ENCODE results near the gene SYT2.
A peak's percentile ranks its signal among the peaks of the same experiment; 100 is the strongest.

SYT2 gene

GRCh38 chr1:202708456-202709275 is 1.6 kb downstream of the SYT2 start:
- DNase-seq (ENCODE audit: low spot score): peak; percentile 41
- TF ChIP-seq CTCF (IDR thresholded peaks at IDR 0.05; ENCODE audit: borderline replicate concordance, control extremely low read depth, extremely low read depth, insufficient read depth, missing control alignments): no peak
- in situ Hi-C loops (cut with MboI; ENCODE audit: low sequenced_read_pairs, unreplicated experiment): loop anchor here (25.0 kb wide), 1 partner anchor 246 kb away; no protein-coding TSS in a partner anchor

GRCh38 chr1:202706851-202707250 is 3.4 kb downstream of the SYT2 start:
- TF ChIP-seq CTCF (IDR thresholded peaks at IDR 0.05; ENCODE audit: borderline replicate concordance, control extremely low read depth, extremely low read depth, insufficient read depth, missing control alignments): no peak
- in situ Hi-C loops (cut with MboI; ENCODE audit: low sequenced_read_pairs, unreplicated experiment): loop anchor here (25.0 kb wide), 1 partner anchor 245 kb away; no protein-coding TSS in a partner anchor
- DNase-seq (ENCODE audit: low spot score): no peak

- DNase-seq (ENCODE audit: low spot score): no peak
- in situ Hi-C loops (cut with MboI; ENCODE audit: low sequenced_read_pairs, unreplicated experiment): loop anchor here (25.0 kb wide), 1 partner anchor 242 kb away; no protein-coding TSS in a partner anchor
- no peak for TF ChIP-seq CTCF (IDR thresholded peaks at IDR 0.05; ENCODE audit: borderline replicate concordance, control extremely low read depth, extremely low read depth, insufficient read depth, missing control alignments)
Measured at GRCh38 chr1:202704601-202705000, 5.7 kb downstream of the SYT2 start.

- in situ Hi-C loops (cut with MboI; ENCODE audit: low sequenced_read_pairs, unreplicated experiment): loop anchor here (25.0 kb wide), 1 partner anchor 241 kb away; no protein-coding TSS in a partner anchor
- TF ChIP-seq CTCF (IDR thresholded peaks at IDR 0.05; ENCODE audit: borderline replicate concordance, control extremely low read depth, extremely low read depth, insufficient read depth, missing control alignments): no peak
- no peak for DNase-seq (ENCODE audit: low spot score)
Measured at GRCh38 chr1:202703191-202703590, 7.1 kb downstream of the SYT2 start.

GRCh38 chr1:202702088-202702487 is 8.2 kb downstream of the SYT2 start:
- no peak for DNase-seq (ENCODE audit: low spot score)
- no peak for TF ChIP-seq CTCF (IDR thresholded peaks at IDR 0.05; ENCODE audit: borderline replicate concordance, control extremely low read depth, extremely low read depth, insufficient read depth, missing control alignments)
- in situ Hi-C loops (cut with MboI; ENCODE audit: low sequenced_read_pairs, unreplicated experiment): loop anchor here (25.0 kb wide), 1 partner anchor 240 kb away; no protein-coding TSS in a partner anchor

GRCh38 chr1:202701200-202701599 is 9.1 kb downstream of the SYT2 start:
- no peak for TF ChIP-seq CTCF (IDR thresholded peaks at IDR 0.05; ENCODE audit: borderline replicate concordance, control extremely low read depth, extremely low read depth, insufficient read depth, missing control alignments)

More at GRCh38 chr1:202701200-202701599, 9.1 kb downstream of the SYT2 start:
- DNase-seq (ENCODE audit: low spot score): no peak
- in situ Hi-C loops (cut with MboI; ENCODE audit: low sequenced_read_pairs, unreplicated experiment): loop anchor here (25.0 kb wide), 1 partner anchor 239 kb away; no protein-coding TSS in a partner anchor
